SIG-M5 (cell line): ENCODE measurements around the gene PLEKHA8.

Experiments
- DNase-seq: peaks from one replicate; lab custom pipeline; 2025; lab: John Stamatoyannopoulos, UW

PLEKHA8 gene

DNA sequence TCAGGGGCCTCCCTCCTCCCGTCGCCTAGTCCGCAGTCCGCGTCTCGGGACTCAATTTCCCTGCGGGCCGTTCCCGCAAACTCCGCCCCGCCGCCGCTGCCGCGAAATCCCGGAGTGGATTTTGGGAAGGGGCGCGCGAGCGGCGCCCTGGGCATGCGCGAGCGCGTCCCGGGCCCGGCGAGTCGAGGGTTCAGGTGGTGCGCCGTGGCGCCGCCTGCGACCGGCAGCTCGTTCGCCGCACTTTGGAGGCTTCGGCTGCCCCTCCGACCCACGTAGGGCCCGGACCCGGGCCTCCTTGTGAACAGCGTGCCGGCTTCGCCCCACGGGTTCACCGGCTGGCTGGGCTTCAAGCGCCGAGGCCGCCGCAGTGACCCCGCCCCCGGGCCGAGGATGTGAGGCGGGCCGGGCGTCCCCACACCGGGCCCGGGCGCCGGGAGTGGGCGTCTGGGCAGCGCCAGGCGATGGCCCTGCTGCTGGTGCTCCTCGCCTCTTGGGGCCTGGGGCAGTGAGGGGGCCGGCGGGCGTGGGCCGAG lies at the start of gene PLEKHA8:
Gene PLEKHA8, plus strand, starts transcription at position 197 of the 533 bp plus-strand sequence. CDS start 351 bp downstream, outside the sequence.
- no peak for DNase-seq

GRCh38 chr7:29980151-29980550 lies 48.1 kb upstream of the PLEKHA8 start:
- DNase-seq = no peak

- DNase-seq = no peak
Measured at GRCh38 chr7:29987083-29987482, 41.1 kb upstream of the PLEKHA8 start.

GRCh38 chr7:29987811-29988317 lies 40.3 kb upstream of the PLEKHA8 start:
- DNase-seq = no peak

DNA sequence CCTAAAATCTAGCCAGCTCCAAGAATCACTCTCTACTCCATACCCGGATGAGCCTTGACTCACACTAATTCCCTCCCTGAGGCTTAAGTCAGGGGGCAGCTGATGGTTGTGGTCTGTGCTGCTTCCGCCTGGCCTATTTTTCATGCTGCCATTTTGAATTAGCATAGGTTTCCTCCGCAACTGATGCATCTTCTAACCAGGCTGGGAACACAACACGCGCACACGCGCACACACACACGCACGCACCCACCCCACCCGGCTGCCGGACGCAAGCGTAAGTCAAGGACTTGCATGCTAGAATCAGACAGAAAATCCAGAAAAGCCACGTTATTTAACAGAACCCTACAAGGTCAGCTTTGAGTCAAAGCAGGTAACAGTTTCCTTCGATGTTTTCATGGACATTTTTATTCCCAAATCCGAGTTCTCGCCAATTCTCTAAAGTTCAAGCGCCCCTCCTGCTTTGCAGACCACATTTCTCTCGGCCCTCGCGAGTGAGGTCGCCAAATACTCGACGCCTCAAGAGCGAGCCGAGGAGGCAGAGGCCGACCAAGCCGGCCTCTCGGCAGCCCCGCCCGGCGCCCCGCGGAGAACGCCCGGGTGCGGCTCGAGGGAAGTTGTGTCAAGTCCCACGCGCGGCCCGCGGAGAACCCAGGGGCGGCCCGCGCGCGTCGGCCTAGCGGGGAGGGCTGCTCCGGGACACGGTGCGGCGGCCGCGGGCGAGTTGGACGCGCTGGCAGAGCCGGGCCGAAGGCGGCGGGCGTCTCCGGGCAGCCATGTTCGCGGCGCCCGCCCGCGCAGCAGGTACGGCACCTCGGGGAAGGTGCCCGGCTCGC lies 39.6 kb upstream of the PLEKHA8 start:
- DNase-seq = no peak

DNA sequence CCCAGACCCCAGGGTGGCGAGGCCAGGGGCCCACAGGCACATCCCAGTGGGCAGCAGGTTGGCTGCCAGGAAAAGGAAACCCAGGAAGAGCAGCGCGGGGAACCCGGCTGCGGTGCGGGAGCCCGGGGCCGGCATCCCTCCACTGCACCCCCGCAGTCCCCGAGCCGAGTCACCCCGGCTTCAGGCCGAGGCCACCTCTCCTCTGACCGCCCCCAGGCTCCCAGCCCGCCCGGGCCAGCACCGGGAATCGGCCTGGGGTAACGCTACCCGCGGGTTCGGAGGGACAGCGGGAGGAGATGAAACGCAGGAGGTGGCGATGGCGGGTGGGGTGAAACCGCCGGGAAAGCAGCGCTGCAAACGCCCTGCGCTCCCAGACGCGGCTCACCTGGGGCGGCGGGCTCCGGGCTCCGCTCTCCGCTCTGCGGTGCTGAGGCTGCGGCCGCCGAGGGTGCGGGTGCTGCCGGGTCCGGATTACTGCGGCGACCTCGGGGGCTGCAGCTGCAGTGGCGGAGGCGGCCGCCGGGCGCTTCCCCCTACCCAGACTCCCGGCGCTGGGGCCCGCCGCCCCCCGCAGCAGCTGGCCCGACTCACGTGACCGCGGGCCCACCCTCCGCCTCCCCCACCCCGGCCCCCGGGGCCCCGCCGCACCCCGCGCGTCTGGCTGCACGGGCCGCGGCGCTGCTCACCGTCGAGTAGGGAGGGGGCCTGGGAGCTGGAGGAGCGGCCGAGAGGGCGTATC lies 38.8 kb upstream of the PLEKHA8 start, which contains the start of gene SCRN1:
Gene SCRN1, minus strand, starts transcription at position 545 of the 739 bp plus-strand sequence. CDS start 20,734 bp downstream, outside the sequence.
- DNase-seq = no peak

- DNase-seq = no peak
Measured at GRCh38 chr7:29990931-29991330, 37.3 kb upstream of the PLEKHA8 start.

- no peak for DNase-seq
Measured at GRCh38 chr7:29991937-29992336, 36.3 kb upstream of the PLEKHA8 start.

GRCh38 chr7:29993140-29993539 lies 35.1 kb upstream of the PLEKHA8 start:
- DNase-seq = no peak

GRCh38 chr7:29995652-29996051 lies 32.6 kb upstream of the PLEKHA8 start:
- no peak for DNase-seq

- DNase-seq = no peak
Measured at GRCh38 chr7:29996321-29996720, 31.9 kb upstream of the PLEKHA8 start.

DNA sequence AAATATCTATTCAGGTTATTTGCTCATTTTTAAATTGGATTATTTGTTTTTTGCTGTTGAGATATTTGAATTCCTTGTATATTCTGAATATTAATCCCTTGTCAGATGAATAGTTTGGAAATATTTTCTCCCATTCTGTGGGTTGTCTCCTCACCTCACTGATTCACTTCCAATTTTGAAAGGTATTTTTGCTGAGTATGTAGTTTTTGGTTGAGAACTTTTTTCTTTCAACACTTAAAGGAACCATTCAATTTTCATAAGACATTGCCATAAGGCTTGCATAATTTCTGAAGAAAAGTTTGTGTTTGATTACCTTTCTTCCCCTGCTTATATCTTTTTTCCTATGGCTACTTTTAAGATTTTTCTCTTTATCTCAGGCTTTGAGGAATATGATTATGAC lies 29.7 kb upstream of the PLEKHA8 start:
- no peak for DNase-seq

DNA sequence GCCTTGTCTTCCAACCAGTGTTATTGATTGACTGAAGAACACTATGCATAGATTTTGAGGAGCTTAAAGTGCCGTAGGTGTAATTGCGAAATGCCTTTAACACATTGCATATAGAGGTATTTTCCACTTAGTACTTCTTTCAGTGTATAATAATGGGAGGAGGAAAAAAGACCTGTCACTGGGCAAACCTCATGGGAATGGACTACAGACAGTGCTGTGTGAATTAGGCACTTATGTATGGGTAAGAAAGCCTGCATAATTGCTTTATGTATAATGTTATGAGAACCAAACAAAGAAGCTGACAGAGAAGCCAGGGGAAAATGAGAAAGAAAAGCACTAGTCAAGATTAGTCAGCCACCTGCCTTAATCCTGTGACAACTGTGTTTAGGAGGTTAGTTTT lies 26.2 kb upstream of the PLEKHA8 start:
- no peak for DNase-seq

GRCh38 chr7:30003098-30003497 lies 25.1 kb upstream of the PLEKHA8 start:
- DNase-seq = no peak

DNA sequence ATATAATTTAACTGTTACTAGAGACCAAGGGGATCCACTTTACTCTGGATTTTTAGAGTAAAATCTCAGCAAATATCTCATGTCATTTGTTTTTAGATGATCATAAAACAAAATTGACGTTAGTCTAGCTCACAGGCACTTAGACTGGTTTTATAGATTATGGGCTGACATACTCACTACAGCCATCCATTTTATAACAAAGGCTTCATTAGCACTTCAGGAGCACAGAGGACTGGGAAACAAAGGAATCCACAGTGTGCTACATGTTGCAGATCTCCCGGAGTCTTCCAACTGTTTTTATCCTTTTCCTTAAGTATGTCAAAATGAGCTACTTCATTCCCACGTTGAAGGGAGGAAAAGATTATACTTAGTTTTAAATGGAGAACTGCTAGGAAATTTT lies 22.7 kb upstream of the PLEKHA8 start:
- DNase-seq = no peak

GRCh38 chr7:30010021-30010420 lies 18.2 kb upstream of the PLEKHA8 start:
- DNase-seq = no peak

GRCh38 chr7:30012757-30013156 lies 15.5 kb upstream of the PLEKHA8 start:
- DNase-seq = no peak

- DNase-seq = no peak
Measured at GRCh38 chr7:30018451-30018850, 9.8 kb upstream of the PLEKHA8 start.

DNA sequence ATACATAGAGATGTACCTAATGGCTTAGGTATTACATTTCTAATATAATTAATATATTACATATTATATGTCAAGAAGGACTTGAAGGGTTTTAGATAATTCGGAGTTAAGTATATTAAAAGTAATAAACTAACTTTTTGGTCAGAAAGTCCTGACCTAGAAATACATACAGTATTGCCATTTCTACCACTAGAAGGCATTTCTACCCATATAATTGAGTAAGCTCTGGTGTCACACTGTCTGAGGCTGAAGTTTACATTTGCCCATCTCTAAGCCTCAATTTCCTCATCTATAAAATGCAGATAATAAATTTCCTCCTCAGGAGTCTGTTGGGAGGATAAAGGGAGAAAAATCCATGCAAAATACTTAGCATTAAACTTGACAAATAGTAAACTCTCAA lies 8.8 kb upstream of the PLEKHA8 start:
- no peak for DNase-seq

- DNase-seq = no peak
Measured at GRCh38 chr7:30019960-30020359, 8.3 kb upstream of the PLEKHA8 start.

DNA sequence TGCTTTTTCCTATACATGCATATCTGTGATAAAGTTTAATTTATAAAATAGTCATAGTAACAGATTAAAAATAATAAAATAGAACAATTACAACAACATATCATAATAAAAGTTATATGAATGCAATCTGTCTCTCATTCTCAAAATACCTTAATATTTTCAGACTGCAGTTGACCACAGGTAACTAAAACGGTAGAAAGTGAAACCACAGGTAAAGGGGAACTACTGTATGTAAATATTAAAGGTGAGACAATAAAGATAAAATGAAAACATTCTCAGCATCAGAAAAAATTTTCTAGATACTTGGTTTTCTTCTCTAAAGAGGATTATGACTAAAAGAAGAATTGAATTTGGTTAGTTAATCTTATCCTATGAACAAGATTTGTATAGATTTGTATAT lies 7.7 kb upstream of the PLEKHA8 start:
- DNase-seq = no peak

- DNase-seq = no peak
Measured at GRCh38 chr7:30022991-30023390, 5.2 kb upstream of the PLEKHA8 start.

GRCh38 chr7:30023524-30023923 lies 4.7 kb upstream of the PLEKHA8 start:
- no peak for DNase-seq
